Ascending aorta (tissue), 2 donors: Measurements from ENCODE around the gene SCARF1. TPM values are rescaled to one million over a fixed set of nuclear protein-coding genes. Genes with fewer than 3 reads are reported as not detected.

Experiments used
- DNase-seq, 2 donors: peaks; one replicate each; pipeline ENCODE4 v3.0.0-alpha.2; 2019; ENCODE audit warnings: low spot score in 2 of 2
- H3K27ac ChIP-seq, 2 donors: fragments of 200-600 bp; sonication (generic); one replicate each; pipeline ENCODE4 v1.5.1; 2016 to 2017; ENCODE audit warnings: mild to moderate bottlenecking in 1 of 2
- H3K27me3 ChIP-seq: fragments of 200-600 bp; sonication (generic); one replicate; pipeline ENCODE4 v1.5.1; 2017
- H3K36me3 ChIP-seq, 2 donors: fragments of 200-600 bp; sonication (generic); one replicate each; pipeline ENCODE4 v1.5.1; 2016
- H3K4me1 ChIP-seq, 2 donors: fragments of 200-600 bp; sonication (generic); one replicate each; pipeline ENCODE4 v1.5.1; 2016 to 2017; ENCODE audit warnings: mild to moderate bottlenecking in 1 of 2
- H3K4me3 ChIP-seq, 2 donors: fragments of 200-600 bp; sonication (generic); one replicate each; pipeline ENCODE4 v1.5.1; 2016 to 2017; ENCODE audit warnings: mild to moderate bottlenecking in 1 of 2
- H3K9me3 ChIP-seq, 2 donors: fragments of 200-600 bp; sonication (generic); one replicate each; pipeline ENCODE4 v1.5.1; 2016
- intact Hi-C: fragments of 100-400 bp; cut with DNase I; formaldehyde crosslinking; loops from one replicate; pipeline ENCODE4 v1.15.1; 2023
- total RNA-seq: library from RNA; depleted of rRNA; stranded (reverse); fragments of >200 nt; gene quantifications from one replicate; pipeline ENCODE4 v1.1.0, GENCODE V29; 2016
- TF ChIP-seq, protein P1 (sequence below), 3 experiments: fragments of 200-600 bp in 2 of 3; fragments of 450-650 bp in 1 of 3; sonication (generic) in 2 of 3; IDR thresholded peaks; one replicate each; pipeline ENCODE4 v1.5.1; 2016 to 2019; ENCODE audit warnings: antibody characterized with exemption in 3 of 3, mild to moderate bottlenecking in 1 of 3, moderate library complexity in 1 of 3

The SCARF1 gene
- total RNA-seq, 1 donor from 2014 or later: 295 TPM

DNA sequence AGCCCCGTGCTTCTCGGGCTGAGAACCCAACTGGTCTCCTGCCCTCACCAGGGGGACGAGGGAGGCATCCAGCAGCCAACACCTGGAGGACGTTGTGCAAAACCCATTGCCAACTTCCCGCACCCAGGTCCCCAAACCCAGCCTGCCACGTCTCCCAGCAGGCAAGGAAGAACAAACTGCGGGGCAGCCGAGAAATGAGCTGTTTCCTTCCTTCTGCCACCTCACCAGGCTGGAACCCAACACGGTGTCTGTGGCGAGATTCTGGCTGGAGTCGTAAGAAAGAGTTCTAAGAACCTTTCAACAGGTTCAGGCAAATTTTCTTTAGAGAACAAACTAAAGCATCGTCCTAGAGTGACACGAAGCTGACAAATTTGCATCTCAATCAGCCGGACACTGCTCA, 20.5 kb downstream of the SCARF1 start:
- H3K9me3 ChIP-seq: no peaks in the 10 kb centered on the region
- no peak overlapping the region for H3K4me3 ChIP-seq
- no peak overlapping the region for H3K27ac ChIP-seq
- H3K4me1 ChIP-seq: peaks cover 0 to 14% of the 10 kb centered on the region in 2 donors
- no peak for DNase-seq
- H3K27me3 ChIP-seq: no peaks in the 10 kb centered on the region
- TF ChIP-seq, protein P1, sequence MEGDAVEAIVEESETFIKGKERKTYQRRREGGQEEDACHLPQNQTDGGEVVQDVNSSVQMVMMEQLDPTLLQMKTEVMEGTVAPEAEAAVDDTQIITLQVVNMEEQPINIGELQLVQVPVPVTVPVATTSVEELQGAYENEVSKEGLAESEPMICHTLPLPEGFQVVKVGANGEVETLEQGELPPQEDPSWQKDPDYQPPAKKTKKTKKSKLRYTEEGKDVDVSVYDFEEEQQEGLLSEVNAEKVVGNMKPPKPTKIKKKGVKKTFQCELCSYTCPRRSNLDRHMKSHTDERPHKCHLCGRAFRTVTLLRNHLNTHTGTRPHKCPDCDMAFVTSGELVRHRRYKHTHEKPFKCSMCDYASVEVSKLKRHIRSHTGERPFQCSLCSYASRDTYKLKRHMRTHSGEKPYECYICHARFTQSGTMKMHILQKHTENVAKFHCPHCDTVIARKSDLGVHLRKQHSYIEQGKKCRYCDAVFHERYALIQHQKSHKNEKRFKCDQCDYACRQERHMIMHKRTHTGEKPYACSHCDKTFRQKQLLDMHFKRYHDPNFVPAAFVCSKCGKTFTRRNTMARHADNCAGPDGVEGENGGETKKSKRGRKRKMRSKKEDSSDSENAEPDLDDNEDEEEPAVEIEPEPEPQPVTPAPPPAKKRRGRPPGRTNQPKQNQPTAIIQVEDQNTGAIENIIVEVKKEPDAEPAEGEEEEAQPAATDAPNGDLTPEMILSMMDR (IDR thresholded peaks at IDR 0.05): no peak
- intact Hi-C loops: loop anchor here (10.0 kb wide), 1 partner anchor 260 kb away; no protein-coding TSS in a partner anchor
- H3K36me3 ChIP-seq: no peaks in the 10 kb centered on the region

DNA sequence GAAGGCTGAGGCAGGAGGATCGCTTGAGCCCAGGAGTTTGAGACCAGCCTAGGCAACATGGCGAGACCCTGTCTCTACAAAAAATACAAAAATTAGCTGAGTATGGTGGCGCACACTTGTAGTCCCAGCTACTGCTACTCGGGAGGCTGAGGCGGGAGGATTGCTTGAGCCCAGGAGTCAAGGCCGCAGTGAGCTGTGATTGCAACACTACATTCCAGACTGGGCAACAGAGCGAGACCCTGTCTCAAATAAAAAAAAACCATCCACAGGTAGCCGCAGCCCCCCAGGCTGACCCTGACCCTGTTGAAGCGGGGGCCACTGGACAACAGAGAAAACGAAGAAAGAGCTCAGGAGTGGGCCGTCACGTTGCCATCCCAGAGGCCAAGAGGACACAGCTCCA, 20.9 kb downstream of the SCARF1 start:
- intact Hi-C loops: loop anchor here (10.0 kb wide), 1 partner anchor 260 kb away; no protein-coding TSS in a partner anchor
- no peaks in the 10 kb centered on the region for H3K9me3 ChIP-seq
- H3K27me3 ChIP-seq: no peaks in the 10 kb centered on the region
- no peak for DNase-seq
- H3K4me1 ChIP-seq: peaks cover 0 to 12% of the 10 kb centered on the region in 2 donors
- no peak overlapping the region for H3K4me3 ChIP-seq
- TF ChIP-seq, protein P1 (IDR thresholded peaks at IDR 0.05): no peak
- H3K36me3 ChIP-seq: no peaks in the 10 kb centered on the region
- no peak overlapping the region for H3K27ac ChIP-seq

DNA sequence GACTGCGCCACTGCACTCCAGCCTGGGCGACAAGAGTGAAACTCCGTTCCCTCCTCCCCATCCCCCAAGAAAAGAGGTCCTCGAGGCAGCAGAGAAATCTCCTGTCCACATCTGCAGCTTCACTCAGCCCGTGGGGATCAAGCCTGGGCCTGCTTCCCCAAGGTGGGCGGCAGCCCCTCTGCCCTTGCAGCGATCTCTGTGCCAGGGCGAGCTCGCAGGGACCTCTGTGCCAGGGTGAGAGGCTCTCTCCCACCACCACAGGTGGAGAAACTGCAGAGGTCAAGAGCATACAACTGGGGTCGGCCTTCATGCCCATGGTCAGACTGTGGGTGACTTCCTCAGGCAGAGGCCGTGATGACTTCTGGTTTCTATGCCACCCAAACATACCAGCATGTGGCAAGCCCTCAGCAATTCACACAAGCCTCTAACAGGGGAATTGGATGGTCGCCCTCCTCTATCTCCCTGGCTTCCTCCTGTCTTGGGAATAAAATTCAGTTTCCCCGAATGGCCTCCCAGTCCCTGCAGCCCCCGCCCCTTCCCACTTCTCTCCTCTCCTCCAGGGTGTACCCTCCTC, 22.4 kb downstream of the SCARF1 start:
- Histone ChIP-seq H3K4me1 (peaks cover 0 to 9% of the 10 kb centered on the region in 2 donors), H3K4me3 (no peak overlapping the region), H3K36me3 (no peaks in the 10 kb centered on the region), H3K27ac (no peak overlapping the region), H3K9me3 (no peaks in the 10 kb centered on the region), H3K27me3 (no peaks in the 10 kb centered on the region)
- intact Hi-C loops: loop anchor here (10.0 kb wide), 1 partner anchor 258 kb away; no protein-coding TSS in a partner anchor
- no peak for DNase-seq
- TF ChIP-seq, protein P1 (IDR thresholded peaks at IDR 0.05): no peak

DNA sequence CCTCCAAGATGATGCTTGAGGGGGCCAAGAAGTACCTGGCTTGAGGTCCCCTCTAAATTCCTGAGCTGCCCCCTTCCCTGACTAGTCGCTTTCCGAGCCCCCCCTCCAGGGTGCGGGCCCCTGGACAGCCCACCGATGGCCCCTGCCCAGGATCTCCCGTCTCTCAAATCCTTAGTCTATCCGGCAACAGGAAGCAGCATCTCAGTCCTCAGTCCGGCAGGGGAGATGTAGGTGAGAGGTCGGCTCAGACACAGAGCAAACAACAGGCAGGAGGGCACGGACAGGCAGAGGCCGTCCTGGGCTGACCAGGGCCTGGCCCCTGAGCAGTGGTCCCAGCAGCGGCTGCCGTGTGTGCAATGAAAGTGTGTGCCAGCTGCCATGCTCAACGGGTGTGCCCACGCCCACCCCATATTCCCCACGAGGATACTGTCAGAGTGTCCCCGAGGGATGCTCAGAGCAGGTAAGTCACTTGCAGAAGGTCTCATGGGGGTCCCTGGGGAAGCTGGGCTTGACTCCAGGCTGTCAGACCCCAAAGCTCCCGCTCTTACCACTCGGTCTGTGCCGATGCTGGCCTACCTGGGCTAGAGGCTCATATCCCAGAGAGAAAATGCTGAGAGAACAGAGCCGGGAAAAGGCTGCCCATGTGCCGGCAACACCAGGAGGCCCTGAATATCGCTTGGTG, 24.1 kb downstream of the SCARF1 start:
- H3K27ac ChIP-seq: no peak overlapping the region
- DNase-seq: no peak
- no peak overlapping the region for H3K4me3 ChIP-seq
- H3K27me3 ChIP-seq: no peaks in the 10 kb centered on the region
- no peaks in the 10 kb centered on the region for H3K36me3 ChIP-seq
- intact Hi-C loops: loop anchor here (10.0 kb wide), 1 partner anchor 257 kb away; no protein-coding TSS in a partner anchor
- TF ChIP-seq, protein P1 (IDR thresholded peaks at IDR 0.05): no peak
- H3K4me1 ChIP-seq: no peaks in the 10 kb centered on the region
- no peaks in the 10 kb centered on the region for H3K9me3 ChIP-seq

DNA sequence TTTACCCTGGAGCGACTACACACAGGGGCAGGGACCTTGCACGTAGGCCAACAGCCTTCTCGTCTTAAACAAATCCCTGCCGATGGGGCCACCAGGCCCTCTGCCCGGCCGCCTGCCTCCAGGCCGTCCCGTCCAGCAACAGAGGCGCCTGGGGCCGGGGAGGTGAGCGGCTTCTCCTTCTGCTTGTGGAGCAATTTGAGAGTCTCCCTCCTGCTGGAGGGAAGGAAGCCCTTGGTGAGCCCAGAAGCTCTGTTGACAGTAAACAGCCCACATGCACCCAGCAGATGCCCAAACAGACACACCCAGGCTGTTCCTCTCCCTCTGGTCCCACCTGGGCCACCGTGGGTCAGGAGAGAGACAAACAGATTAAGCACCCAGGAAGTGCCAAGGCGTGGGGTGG, 25.0 kb downstream of the SCARF1 start:
- DNase-seq: no peak
- Histone ChIP-seq H3K9me3 (no peaks in the 10 kb centered on the region), H3K4me1 (no peaks in the 10 kb centered on the region), H3K27ac (no peak overlapping the region), H3K27me3 (no peaks in the 10 kb centered on the region), H3K4me3 (no peak overlapping the region), H3K36me3 (no peaks in the 10 kb centered on the region)
- intact Hi-C loops: loop anchor here (10.0 kb wide), 1 partner anchor 256 kb away; no protein-coding TSS in a partner anchor
- TF ChIP-seq, protein P1 (IDR thresholded peaks at IDR 0.05): no peak
